T-helper 22 cell (primary cell): Measurements from ENCODE around the gene LRRC4B.
A peak's percentile ranks its signal among the peaks of the same experiment; 100 is the strongest.
"Not testable (repeated sequence)": the region's sequence is repeated elsewhere in the genome, so short reads cannot be mapped to it uniquely, and the experiment has no call there.

ENCODE experiments used
- DNase-seq: peaks from one replicate; pipeline ENCODE4 v3.0.0-alpha.2; 2020; ENCODE audit warnings: low read depth

The LRRC4B gene

GRCh38 chr19:50567882-50568727 is at the start of gene LRRC4B:
TSS of gene LRRC4B (minus strand) at chr19:50568435. CDS start at chr19:50548838, 19,597 bp downstream.
- no peak for DNase-seq

GRCh38 chr19:50612504-50613404 is 44.5 kb upstream of the LRRC4B start:
- DNase-seq, result not testable (repeated sequence)

GRCh38 chr19:50607874-50608785 is 39.9 kb upstream of the LRRC4B start:
- DNase-seq, result peak; percentile 25

GRCh38 chr19:50607388-50607787 is 39.2 kb upstream of the LRRC4B start:
- DNase-seq, result no peak

- DNase-seq, result not testable (repeated sequence)
Observed at GRCh38 chr19:50606059-50606836, 38.0 kb upstream of the LRRC4B start.

GRCh38 chr19:50604264-50605073 is 36.2 kb upstream of the LRRC4B start:
- not testable (repeated sequence) for DNase-seq

GRCh38 chr19:50602935-50603334 is 34.7 kb upstream of the LRRC4B start:
- no peak for DNase-seq

- DNase-seq, result no peak
Observed at GRCh38 chr19:50602496-50602895, 34.3 kb upstream of the LRRC4B start.

- no peak for DNase-seq
Observed at GRCh38 chr19:50602089-50602422, 33.8 kb upstream of the LRRC4B start.

GRCh38 chr19:50601407-50602088 is 33.3 kb upstream of the LRRC4B start:
- DNase-seq, result no peak

GRCh38 chr19:50599427-50599826 is 31.2 kb upstream of the LRRC4B start:
- no peak for DNase-seq

- DNase-seq, result no peak
Observed at GRCh38 chr19:50590191-50590590, 22.0 kb upstream of the LRRC4B start.

- DNase-seq, result not testable (repeated sequence)
Observed at GRCh38 chr19:50581795-50582660, 13.8 kb upstream of the LRRC4B start.

GRCh38 chr19:50580970-50581634 is 12.9 kb upstream of the LRRC4B start:
- no peak for DNase-seq

- DNase-seq, result no peak
Observed at GRCh38 chr19:50580240-50580639, 12.0 kb upstream of the LRRC4B start.

- DNase-seq, result not testable (repeated sequence)
Observed at GRCh38 chr19:50576769-50577168, 8.5 kb upstream of the LRRC4B start.

GRCh38 chr19:50573741-50574461 is 5.7 kb upstream of the LRRC4B start:
- DNase-seq, result no peak
